ENCODE data around the gene CDH13. TPM values are rescaled to one million over a fixed set of nuclear protein-coding genes. Genes with fewer than 3 reads are reported as not detected.

CDH13 gene
- total and polyA plus RNA-seq, 10 of the 15 experiments (the other 5 are each of a cell fraction or from before 2014, with no cell fraction given): under 0.01 to 0.05 TPM; not detected in 8

- ChIA-PET SMC1A (ENCODE audit: uncharacterized antibody, unreplicated experiment) (no interaction called here), POLR2A (no interaction called here), RAD21 (ENCODE audit: unreplicated experiment) (no interaction called here), CTCF (interaction anchor here (1.5 kb wide), 1 partner anchor 54 kb away, joined by 4 read pairs; no protein-coding TSS in a partner anchor)
- Histone ChIP-seq H4K20me1 (ENCODE audit: control insufficient read depth, insufficient read depth) (no peaks in the 10 kb centered on the region), H3K79me2 (ENCODE audit: control insufficient read depth, insufficient read depth, low read length) (no peaks in the 10 kb centered on the region), H3K4me3 (no peak overlapping the region), H3K9me3 (replicated peaks; ENCODE audit: control insufficient read depth, insufficient read depth, low read length) (no peaks in the 10 kb centered on the region), H3K27ac (ENCODE audit: control insufficient read depth, insufficient read depth) (no peak overlapping the region), H3K9ac (ENCODE audit: control insufficient read depth, insufficient read depth, low read length) (no peak overlapping the region), H3K4me2 (ENCODE audit: control insufficient read depth, insufficient read depth) (no peak overlapping the region), H2AFZ (ENCODE audit: control insufficient read depth, low read depth, low read length) (peak overlapping the region; percentile 18; the same call in 1 of the 2 replicates), H3K4me1 (ENCODE audit: control insufficient read depth, insufficient read depth, low read length) (no peaks in the 10 kb centered on the region), H3K27me3 (replicated peaks in 1 of 2; ENCODE audit: control insufficient read depth in 2 of 2, insufficient read depth in 2 of 2, low read length in 1 of 2) (no peaks in the 10 kb centered on the region; a peak in 1 of 4 replicates), H3K36me3 (ENCODE audit: control insufficient read depth in 2 of 2, insufficient read depth in 2 of 2, low read length in 1 of 2) (no peaks in the 10 kb centered on the region)
- FAIRE-seq (no peak), ATAC-seq (no peak), DNase-seq (ENCODE audit: low read depth, low spot score) (no peak)
- intact Hi-C loops (cut with micrococcal nuclease; ENCODE audit: unreplicated experiment): no loop called here
- WGBS (ENCODE audit: insufficient coverage, insufficient replicate concordance, low lambda C conversion rate, missing lambda C conversion rate): 13% methylated on average over 2 of the region's 2 CpGs
- BruUV-seq (replicated peaks): no TSS peak
- in situ Hi-C loops (cut with MboI): no loop called here
- TF ChIP-seq NKRF (conservative IDR thresholded peaks at IDR 0.05) (no peak), HCFC1 (IDR thresholded peaks at IDR 0.05; ENCODE audit: low read length) (no peak), HSF1 (IDR thresholded peaks at IDR 0.05; ENCODE audit: low read depth, low read length) (no peak), TAF1 (IDR thresholded peaks at IDR 0.05; ENCODE audit: borderline replicate concordance, low read depth, low read length) (no peak), NR2C2 (IDR thresholded peaks at IDR 0.05; ENCODE audit: borderline replicate concordance, control insufficient read depth, insufficient read length, low read depth) (no peak), RCOR1 (conservative IDR thresholded peaks at IDR 0.05; ENCODE audit: low read depth, low read length) (no peak), ZSCAN29 (IDR thresholded peaks at IDR 0.05) (no peak), WRNIP1 (IDR thresholded peaks at IDR 0.05; ENCODE audit: borderline replicate concordance, low read depth, low read length) (no peak), BACH1 (IDR thresholded peaks at IDR 0.05; ENCODE audit: borderline replicate concordance) (no peak), TCF12 (IDR thresholded peaks at IDR 0.05; ENCODE audit: low read depth, low read length) (no peak), SUZ12 (IDR thresholded peaks at IDR 0.05; ENCODE audit: unreplicated experiment) (no peak), ZNF24 (IDR thresholded peaks at IDR 0.05) (no peak), PAX5 (IDR thresholded peaks at IDR 0.05; ENCODE audit: borderline replicate concordance, low read depth, low read length) (no peak), NFYA (IDR thresholded peaks at IDR 0.05; ENCODE audit: borderline replicate concordance, low read depth, low read length) (no peak), EGR1 (IDR thresholded peaks at IDR 0.05; ENCODE audit: borderline replicate concordance in 1 of 2, low read depth in 2 of 2, low read length in 2 of 2) (no peak), IRF5 (IDR thresholded peaks at IDR 0.05; ENCODE audit: borderline replicate concordance) (no peak), REST (IDR thresholded peaks at IDR 0.05; ENCODE audit: low read depth, low read length) (no peak), SMARCA5 (IDR thresholded peaks at IDR 0.05) (no peak)
Measured at GRCh38 chr16:83768986-83769385, 1142.2 kb downstream of the CDH13 start.
